Liver (tissue), 3 donors: ENCODE results near the gene GPR146.
A peak's percentile ranks its signal among the peaks of the same experiment; 100 is the strongest.

ENCODE experiments used
- CTCF ChIP-seq: fragments of 150-350 bp; IDR thresholded peaks from 2 replicates; pipeline ENCODE4 v1.5.1; 2017; ENCODE audit warnings: improper control_type of control experiment, low read depth, low read length; ENCODE audit not compliant: missing input control
- SP1 ChIP-seq: IDR thresholded peaks from 2 replicates; pipeline ENCODE4 v1.6.1; 2018; ENCODE audit warnings: antibody characterized with exemption, mild to moderate bottlenecking
- TAF1 ChIP-seq: conservative IDR thresholded peaks from 2 replicates; pipeline ENCODE4 v1.6.1; 2016; ENCODE audit warnings: antibody characterized with exemption, mild to moderate bottlenecking
- YY1 ChIP-seq: IDR thresholded peaks from 2 replicates; pipeline ENCODE4 v1.6.1; 2016; ENCODE audit warnings: antibody characterized with exemption, mild to moderate bottlenecking
- ZBTB33 ChIP-seq: IDR thresholded peaks from 2 replicates; pipeline ENCODE4 v1.6.1; 2016; ENCODE audit warnings: antibody characterized with exemption
- TF ChIP-seq, protein P1 (sequence below): IDR thresholded peaks from 2 replicates; pipeline ENCODE4 v1.6.1; 2016; ENCODE audit warnings: antibody characterized with exemption, mild to moderate bottlenecking
- TF ChIP-seq, protein P2 (sequence below): IDR thresholded peaks from 2 replicates; pipeline ENCODE4 v1.6.1; 2016; ENCODE audit warnings: antibody characterized with exemption
- donor health status: healthy.
- donor health status: healthy.

- TF ChIP-seq CTCF (no peak), YY1 (no peak), TAF1 (no peak), SP1 (peak; percentile 29), ZBTB33 (no peak)
- TF ChIP-seq, protein P1, sequence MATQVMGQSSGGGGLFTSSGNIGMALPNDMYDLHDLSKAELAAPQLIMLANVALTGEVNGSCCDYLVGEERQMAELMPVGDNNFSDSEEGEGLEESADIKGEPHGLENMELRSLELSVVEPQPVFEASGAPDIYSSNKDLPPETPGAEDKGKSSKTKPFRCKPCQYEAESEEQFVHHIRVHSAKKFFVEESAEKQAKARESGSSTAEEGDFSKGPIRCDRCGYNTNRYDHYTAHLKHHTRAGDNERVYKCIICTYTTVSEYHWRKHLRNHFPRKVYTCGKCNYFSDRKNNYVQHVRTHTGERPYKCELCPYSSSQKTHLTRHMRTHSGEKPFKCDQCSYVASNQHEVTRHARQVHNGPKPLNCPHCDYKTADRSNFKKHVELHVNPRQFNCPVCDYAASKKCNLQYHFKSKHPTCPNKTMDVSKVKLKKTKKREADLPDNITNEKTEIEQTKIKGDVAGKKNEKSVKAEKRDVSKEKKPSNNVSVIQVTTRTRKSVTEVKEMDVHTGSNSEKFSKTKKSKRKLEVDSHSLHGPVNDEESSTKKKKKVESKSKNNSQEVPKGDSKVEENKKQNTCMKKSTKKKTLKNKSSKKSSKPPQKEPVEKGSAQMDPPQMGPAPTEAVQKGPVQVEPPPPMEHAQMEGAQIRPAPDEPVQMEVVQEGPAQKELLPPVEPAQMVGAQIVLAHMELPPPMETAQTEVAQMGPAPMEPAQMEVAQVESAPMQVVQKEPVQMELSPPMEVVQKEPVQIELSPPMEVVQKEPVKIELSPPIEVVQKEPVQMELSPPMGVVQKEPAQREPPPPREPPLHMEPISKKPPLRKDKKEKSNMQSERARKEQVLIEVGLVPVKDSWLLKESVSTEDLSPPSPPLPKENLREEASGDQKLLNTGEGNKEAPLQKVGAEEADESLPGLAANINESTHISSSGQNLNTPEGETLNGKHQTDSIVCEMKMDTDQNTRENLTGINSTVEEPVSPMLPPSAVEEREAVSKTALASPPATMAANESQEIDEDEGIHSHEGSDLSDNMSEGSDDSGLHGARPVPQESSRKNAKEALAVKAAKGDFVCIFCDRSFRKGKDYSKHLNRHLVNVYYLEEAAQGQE, result no peak
- TF ChIP-seq, protein P2, sequence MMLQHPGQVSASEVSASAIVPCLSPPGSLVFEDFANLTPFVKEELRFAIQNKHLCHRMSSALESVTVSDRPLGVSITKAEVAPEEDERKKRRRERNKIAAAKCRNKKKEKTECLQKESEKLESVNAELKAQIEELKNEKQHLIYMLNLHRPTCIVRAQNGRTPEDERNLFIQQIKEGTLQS, result no peak
These were observed 3.6 kb upstream of the GPR146 start for GRCh38 chr7:1040790-1041189.
